ENCODE results near the gene CRYL1.

DNA sequence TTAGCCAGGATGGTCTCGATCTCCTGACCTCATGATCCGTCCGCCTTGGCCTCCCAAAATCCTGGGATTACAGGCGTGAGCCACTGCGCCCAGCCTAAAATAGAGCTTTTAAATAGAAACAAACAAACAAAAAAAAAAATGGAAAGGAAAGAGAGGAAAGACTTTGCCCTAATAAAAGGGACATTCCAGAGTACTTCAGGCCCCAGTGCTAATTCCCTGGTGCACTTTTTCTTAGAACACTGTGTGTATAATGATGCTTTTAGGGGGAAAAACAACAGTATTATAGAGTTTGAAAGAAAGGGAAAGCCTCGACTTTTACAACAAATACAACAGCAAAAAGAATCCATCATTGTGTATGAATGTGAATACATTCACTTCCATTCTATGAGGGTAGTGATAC is 104.7 kb downstream of the CRYL1 start:
- TF ChIP-seq POLR2A (IDR thresholded peaks at IDR 0.05; ENCODE audit: extremely low read depth, insufficient read length): no peak
- TF ChIP-seq, protein P1, sequence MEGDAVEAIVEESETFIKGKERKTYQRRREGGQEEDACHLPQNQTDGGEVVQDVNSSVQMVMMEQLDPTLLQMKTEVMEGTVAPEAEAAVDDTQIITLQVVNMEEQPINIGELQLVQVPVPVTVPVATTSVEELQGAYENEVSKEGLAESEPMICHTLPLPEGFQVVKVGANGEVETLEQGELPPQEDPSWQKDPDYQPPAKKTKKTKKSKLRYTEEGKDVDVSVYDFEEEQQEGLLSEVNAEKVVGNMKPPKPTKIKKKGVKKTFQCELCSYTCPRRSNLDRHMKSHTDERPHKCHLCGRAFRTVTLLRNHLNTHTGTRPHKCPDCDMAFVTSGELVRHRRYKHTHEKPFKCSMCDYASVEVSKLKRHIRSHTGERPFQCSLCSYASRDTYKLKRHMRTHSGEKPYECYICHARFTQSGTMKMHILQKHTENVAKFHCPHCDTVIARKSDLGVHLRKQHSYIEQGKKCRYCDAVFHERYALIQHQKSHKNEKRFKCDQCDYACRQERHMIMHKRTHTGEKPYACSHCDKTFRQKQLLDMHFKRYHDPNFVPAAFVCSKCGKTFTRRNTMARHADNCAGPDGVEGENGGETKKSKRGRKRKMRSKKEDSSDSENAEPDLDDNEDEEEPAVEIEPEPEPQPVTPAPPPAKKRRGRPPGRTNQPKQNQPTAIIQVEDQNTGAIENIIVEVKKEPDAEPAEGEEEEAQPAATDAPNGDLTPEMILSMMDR (IDR thresholded peaks at IDR 0.05; ENCODE audit: low read depth, low read length): no peak

Data from NB4 (cell line).